ENCODE results near the gene RAPGEF6. TPM values are rescaled to one million over a fixed set of nuclear protein-coding genes. Genes with fewer than 3 reads are reported as not detected.
A peak's percentile ranks its signal among the peaks of the same experiment; 100 is the strongest.

Gene RAPGEF6
- total and polyA plus RNA-seq, 9 of the 15 experiments (the other 6 are each of a cell fraction or from before 2014, with no cell fraction given): 2.7 to 23.4 (median 12.7) TPM

GRCh38 chr5:131406076-131406475 lies 229.0 kb downstream of the RAPGEF6 start:
- no peak overlapping the region for H2AFZ ChIP-seq (ENCODE audit: low read depth, low read length)
- H3K9me1 ChIP-seq (ENCODE audit: control insufficient read depth, insufficient read depth, low read length): no peaks in the 10 kb centered on the region
- H3K9ac ChIP-seq (ENCODE audit: insufficient read depth in 1 of 2, low read depth in 2 of 2, low read length in 2 of 2): no peak overlapping the region
- POLR2A ChIA-PET: interaction anchor here (0.5 to 4.1 kb wide), 6 partner anchors 10 to 579 kb away, joined by 3 to 21 read pairs (median 4); no protein-coding TSS in a partner anchor
- DNase-seq (ENCODE audit: extremely low read depth in 1 of 4, low spot score in 3 of 4) (no peak), FAIRE-seq (no peak), ATAC-seq (no peak; the same call in 1 of the 3 replicates)
- WGBS (ENCODE audit: insufficient coverage, low coverage, missing lambda C conversion rate): 77% methylated on average over 2 of the region's 2 CpGs
- no peaks in the 10 kb centered on the region for H3K79me2 ChIP-seq (ENCODE audit: control insufficient read depth, insufficient read depth, low read length)
- 0 out of 2 replicates have a peak, but pooled peaks cover 7% of the 10 kb centered on the region for H3K9me3 ChIP-seq (replicated peaks; ENCODE audit: control insufficient read depth, insufficient read depth, low read depth, low read length)
- no peaks in the 10 kb centered on the region for H3K27me3 ChIP-seq (ENCODE audit: control insufficient read depth in 2 of 2, insufficient read depth in 2 of 2, low read length in 2 of 2)
- TF ChIP-seq ATF1 (CRISPR knock-in tag; IDR thresholded peaks at IDR 0.05) (no peak), ATF1 (tag; IDR thresholded peaks at IDR 0.05) (no peak), KLF16 (IDR thresholded peaks at IDR 0.05) (no peak), KAT7 (CRISPR knock-in tag; IDR thresholded peaks at IDR 0.05; ENCODE audit: borderline replicate concordance) (no peak), E2F3 (CRISPR knock-in tag; IDR thresholded peaks at IDR 0.05) (no peak), POLR2A (conservative IDR thresholded peaks at IDR 0.05) (0 out of 2 replicates have a peak, but pooled peaks have one; percentile 15), UBTF (IDR thresholded peaks at IDR 0.05; ENCODE audit: borderline replicate concordance in 1 of 2, low read depth in 2 of 2, low read length in 2 of 2) (no peak), GATAD2A (IDR thresholded peaks at IDR 0.05) (no peak), RERE (CRISPR knock-in tag; IDR thresholded peaks at IDR 0.05; ENCODE audit: borderline replicate concordance) (no peak)
- in situ Hi-C loops (cut with MboI): no loop called here
- H3K36me3 ChIP-seq (ENCODE audit: control insufficient read depth, insufficient read depth, low read length): peaks cover 56% of the 10 kb centered on the region
- intact Hi-C loops (cut with micrococcal nuclease): no loop called here
- no peak overlapping the region for H3K4me3 ChIP-seq
- CTCF ChIA-PET (ENCODE audit: low intra/inter-chr PET ratio): no interaction called here
- BruUV-seq (replicated peaks): no TSS peak
- H4K20me1 ChIP-seq (replicated peaks; ENCODE audit: control insufficient read depth, insufficient read depth, low read length): no peaks in the 10 kb centered on the region
- no peak overlapping the region for H3K4me2 ChIP-seq (ENCODE audit: insufficient read depth, low read length)
- H3K27ac ChIP-seq (ENCODE audit: extremely low read depth, low read depth, low read length): no peak overlapping the region
- no peaks in the 10 kb centered on the region for H3K4me1 ChIP-seq (replicated peaks in 1 of 2; ENCODE audit: control insufficient read depth in 2 of 2, insufficient read depth in 2 of 2, low read length in 2 of 2)

Data from K562 (cell line).